Calu3 (cell line): ENCODE measurements around the gene KCNIP4. TPM values are rescaled to one million over a fixed set of nuclear protein-coding genes. Genes with fewer than 3 reads are reported as not detected.

ENCODE experiments used
- BruUV-seq: library from RNA; stranded (reverse); fragments of 400-500 nt; replicated peaks from 2 replicates; lab custom pipeline; 2021; lab: Mats Ljungman, UMichigan
- CTCF ChIA-PET: fragments of 300-600 bp; sonication (Branson Sonifier 250); formaldehyde crosslinking; loops from one replicate; lab custom pipeline; 2022; ENCODE audit warnings: antibody characterized with exemption; lab: Charles Lee
- DNase-seq: peaks from one replicate; pipeline ENCODE4 v3.0.0; 2022
- H3K27ac Mint-ChIP-seq: one replicate; pipeline ENCODE4 v1.8.0; 2022; ENCODE audit warnings: mixed read lengths; ENCODE audit not compliant: unreplicated experiment
- H3K27me3 Mint-ChIP-seq: one replicate; pipeline ENCODE4 v1.8.0; 2022; ENCODE audit warnings: mixed read lengths; ENCODE audit not compliant: unreplicated experiment
- H3K36me3 Mint-ChIP-seq: one replicate; pipeline ENCODE4 v1.8.0; 2022; ENCODE audit warnings: mild to moderate bottlenecking, moderate library complexity, mixed read lengths; ENCODE audit not compliant: insufficient read depth, unreplicated experiment
- H3K4me1 Mint-ChIP-seq: one replicate; pipeline ENCODE4 v1.8.0; 2022; ENCODE audit warnings: mild to moderate bottlenecking, low read depth, mixed read lengths; ENCODE audit not compliant: unreplicated experiment
- H3K4me3 Mint-ChIP-seq: one replicate; pipeline ENCODE4 v1.8.0; 2022; ENCODE audit warnings: mild to moderate bottlenecking, low read depth, moderate library complexity, mixed read lengths; ENCODE audit not compliant: unreplicated experiment
- H3K9me3 Mint-ChIP-seq: one replicate; pipeline ENCODE4 v1.8.0; 2022; ENCODE audit warnings: low read depth, mixed read lengths; ENCODE audit not compliant: unreplicated experiment
- intact Hi-C: fragments of 100-400 bp; cut with micrococcal nuclease; formaldehyde crosslinking; loops from one replicate; pipeline ENCODE4 v1.10.0; 2022; ENCODE audit not compliant: unreplicated experiment
- total RNA-seq: library from RNA; stranded (reverse); gene quantifications from 2 replicates; pipeline ENCODE4 v1.2.3, GENCODE V29; 2022
- TF ChIP-seq, protein P1 (sequence below): fragments of 200-600 bp; IDR thresholded peaks from one replicate; pipeline ENCODE4 v1.8.0; 2022; ENCODE audit warnings: antibody characterized with exemption; ENCODE audit not compliant: unreplicated experiment

Gene KCNIP4
- total RNA-seq, 1 experiment from 2014 or later: not detected

DNA sequence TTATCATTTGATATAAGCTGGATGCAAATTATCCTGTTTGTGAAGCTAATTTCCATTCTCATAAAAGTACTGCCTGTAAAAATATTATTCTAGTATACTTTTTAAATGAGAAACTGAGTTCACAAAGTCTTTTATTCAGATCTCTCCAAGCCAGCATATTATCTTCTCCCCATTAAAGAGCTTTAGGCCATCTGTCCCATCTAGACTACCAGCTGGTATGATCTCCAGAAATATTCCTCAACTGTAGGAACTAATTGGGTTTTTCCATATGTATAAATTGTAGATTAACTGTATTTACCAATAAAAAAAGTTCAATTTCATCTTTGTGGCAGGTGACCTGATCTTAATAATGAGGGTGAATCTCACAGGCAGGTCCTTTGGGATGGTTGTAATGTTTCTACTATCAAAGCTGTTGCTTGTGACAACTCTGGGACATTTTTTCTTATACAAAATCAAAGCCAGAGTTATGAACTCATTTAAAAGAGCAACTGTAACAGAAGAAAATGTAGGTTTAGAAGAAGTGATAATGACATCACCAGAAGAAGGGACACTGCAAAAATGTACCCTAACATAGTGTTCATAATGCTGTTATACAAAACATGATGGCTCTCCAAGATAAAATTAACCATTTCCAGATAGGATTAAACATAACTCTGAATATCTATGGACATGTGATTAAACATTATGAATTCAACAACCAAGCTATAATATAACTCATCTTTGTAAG is 132.8 kb downstream of the KCNIP4 start:
- H3K4me3 Mint-ChIP-seq: no peak overlapping the region
- no peak for DNase-seq
- H3K4me1 Mint-ChIP-seq: peaks cover 7% of the 10 kb centered on the region
- H3K27me3 Mint-ChIP-seq: no peaks in the 10 kb centered on the region
- H3K36me3 Mint-ChIP-seq: no peaks in the 10 kb centered on the region
- TF ChIP-seq, protein P1, sequence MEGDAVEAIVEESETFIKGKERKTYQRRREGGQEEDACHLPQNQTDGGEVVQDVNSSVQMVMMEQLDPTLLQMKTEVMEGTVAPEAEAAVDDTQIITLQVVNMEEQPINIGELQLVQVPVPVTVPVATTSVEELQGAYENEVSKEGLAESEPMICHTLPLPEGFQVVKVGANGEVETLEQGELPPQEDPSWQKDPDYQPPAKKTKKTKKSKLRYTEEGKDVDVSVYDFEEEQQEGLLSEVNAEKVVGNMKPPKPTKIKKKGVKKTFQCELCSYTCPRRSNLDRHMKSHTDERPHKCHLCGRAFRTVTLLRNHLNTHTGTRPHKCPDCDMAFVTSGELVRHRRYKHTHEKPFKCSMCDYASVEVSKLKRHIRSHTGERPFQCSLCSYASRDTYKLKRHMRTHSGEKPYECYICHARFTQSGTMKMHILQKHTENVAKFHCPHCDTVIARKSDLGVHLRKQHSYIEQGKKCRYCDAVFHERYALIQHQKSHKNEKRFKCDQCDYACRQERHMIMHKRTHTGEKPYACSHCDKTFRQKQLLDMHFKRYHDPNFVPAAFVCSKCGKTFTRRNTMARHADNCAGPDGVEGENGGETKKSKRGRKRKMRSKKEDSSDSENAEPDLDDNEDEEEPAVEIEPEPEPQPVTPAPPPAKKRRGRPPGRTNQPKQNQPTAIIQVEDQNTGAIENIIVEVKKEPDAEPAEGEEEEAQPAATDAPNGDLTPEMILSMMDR: no peak
- intact Hi-C loops: no loop called here
- no TSS peak for BruUV-seq
- no peak overlapping the region for H3K27ac Mint-ChIP-seq
- CTCF ChIA-PET: no interaction called here
- peaks cover 5% of the 10 kb centered on the region for H3K9me3 Mint-ChIP-seq

DNA sequence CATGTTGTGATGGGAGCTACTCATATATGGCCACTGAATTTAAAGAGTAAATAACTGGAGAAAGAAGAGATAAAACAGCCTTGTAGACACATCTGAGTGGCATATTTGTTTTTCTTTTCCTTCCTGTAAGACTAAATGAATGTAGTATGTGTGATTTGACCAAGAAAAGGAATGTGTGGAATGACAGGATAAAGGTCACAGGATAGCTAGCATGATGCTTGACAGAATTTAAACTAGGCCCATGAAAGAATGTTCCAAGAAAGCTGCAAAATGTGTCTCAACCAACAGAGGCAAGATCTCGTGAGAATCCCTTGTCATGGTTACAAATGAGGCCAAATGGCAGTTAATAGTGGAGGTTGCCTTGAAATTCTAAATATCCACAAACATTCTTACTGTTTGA is 137.0 kb downstream of the KCNIP4 start:
- DNase-seq: no peak
- Mint-ChIP-seq H3K4me3 (no peak overlapping the region), H3K27ac (no peak overlapping the region), H3K36me3 (no peaks in the 10 kb centered on the region), H3K4me1 (peaks cover 7% of the 10 kb centered on the region), H3K27me3 (no peaks in the 10 kb centered on the region), H3K9me3 (peaks cover 2% of the 10 kb centered on the region)
- no TSS peak for BruUV-seq
- intact Hi-C loops: no loop called here
- TF ChIP-seq, protein P1: no peak
- CTCF ChIA-PET: no interaction called here

DNA sequence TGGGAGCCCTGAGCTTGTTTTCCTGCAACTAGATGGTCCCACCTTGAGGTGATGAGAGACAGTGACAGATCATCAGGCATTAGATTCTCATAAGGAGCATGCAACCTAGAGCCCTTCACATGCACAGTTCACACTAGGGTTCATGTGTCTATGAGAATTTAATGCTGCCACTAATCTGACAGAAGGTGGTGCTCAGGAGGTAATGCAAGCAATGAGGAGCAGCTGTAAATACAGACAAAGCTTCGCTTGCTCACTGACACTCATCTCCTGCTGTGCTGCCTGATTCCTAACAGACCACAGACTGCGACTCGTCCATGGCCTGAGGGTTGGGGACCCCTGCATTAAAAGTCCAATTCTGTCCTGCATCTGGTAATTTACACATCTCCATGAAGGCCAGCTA is 141.6 kb downstream of the KCNIP4 start:
- TF ChIP-seq, protein P1: no peak
- CTCF ChIA-PET: no interaction called here
- no peaks in the 10 kb centered on the region for H3K27me3 Mint-ChIP-seq
- intact Hi-C loops: no loop called here
- no peak for DNase-seq
- no peaks in the 10 kb centered on the region for H3K9me3 Mint-ChIP-seq
- H3K27ac Mint-ChIP-seq: no peak overlapping the region
- H3K36me3 Mint-ChIP-seq: no peaks in the 10 kb centered on the region
- BruUV-seq: no TSS peak
- no peak overlapping the region for H3K4me3 Mint-ChIP-seq
- peaks cover 19% of the 10 kb centered on the region for H3K4me1 Mint-ChIP-seq

DNA sequence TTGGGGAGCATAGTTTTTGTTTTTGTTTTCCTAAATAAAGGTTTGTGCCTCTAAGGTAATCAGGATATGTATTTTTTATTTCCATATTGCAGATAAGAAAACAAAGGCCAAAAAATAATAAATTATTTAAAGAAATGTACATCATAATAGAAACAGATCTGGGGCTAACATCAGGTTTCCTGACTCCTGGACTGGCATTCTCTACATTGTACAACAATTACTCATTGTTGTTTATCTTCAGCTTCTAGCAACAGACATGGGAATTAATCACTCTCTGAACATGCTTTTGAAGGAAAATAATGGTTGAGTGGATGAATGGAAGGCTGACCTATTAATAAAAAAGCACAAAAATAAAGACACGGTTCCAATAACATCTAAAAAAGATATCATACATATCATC is 146.2 kb downstream of the KCNIP4 start:
- Mint-ChIP-seq H3K4me3 (no peak overlapping the region), H3K9me3 (no peaks in the 10 kb centered on the region), H3K4me1 (peaks cover 12% of the 10 kb centered on the region), H3K27ac (no peak overlapping the region), H3K27me3 (no peaks in the 10 kb centered on the region), H3K36me3 (no peaks in the 10 kb centered on the region)
- DNase-seq: no peak
- BruUV-seq: no TSS peak
- CTCF ChIA-PET: interaction anchor here (1.1 kb wide), 1 partner anchor 12 kb away, joined by 3 read pairs; no protein-coding TSS in a partner anchor
- intact Hi-C loops: no loop called here
- TF ChIP-seq, protein P1: no peak
